Measurements from ENCODE around the gene CCDC171.

DNA sequence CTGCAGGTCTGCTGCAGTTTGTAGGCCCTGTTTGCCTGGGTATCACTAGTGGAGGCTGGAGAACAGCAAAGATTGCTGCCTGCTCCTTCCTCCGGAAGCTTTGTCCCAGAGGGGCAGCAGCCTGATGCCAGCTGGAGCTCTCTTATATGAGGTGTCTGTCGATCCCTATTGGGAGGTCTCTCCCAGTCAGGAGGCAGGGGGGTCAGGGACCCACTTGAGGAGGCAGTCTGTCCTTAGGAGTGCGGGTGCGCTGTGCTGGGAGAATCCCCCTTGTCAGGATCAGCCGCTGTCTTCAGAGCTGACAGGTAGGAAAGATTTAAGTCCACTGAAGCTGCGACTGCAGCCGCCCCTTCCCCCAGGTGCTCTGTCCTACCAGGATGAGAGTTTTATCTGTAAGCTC is 64.9 kb downstream of the CCDC171 start:
- TF ChIP-seq CTCF (IDR thresholded peaks at IDR 0.05) (no peak), POLR2A (IDR thresholded peaks at IDR 0.05) (no peak)
